Measurements from ENCODE around the gene NEBL.
"Not testable (repeated sequence)": the region's sequence is repeated elsewhere in the genome, so short reads cannot be mapped to it uniquely, and the experiment has no call there.

NEBL gene

DNA sequence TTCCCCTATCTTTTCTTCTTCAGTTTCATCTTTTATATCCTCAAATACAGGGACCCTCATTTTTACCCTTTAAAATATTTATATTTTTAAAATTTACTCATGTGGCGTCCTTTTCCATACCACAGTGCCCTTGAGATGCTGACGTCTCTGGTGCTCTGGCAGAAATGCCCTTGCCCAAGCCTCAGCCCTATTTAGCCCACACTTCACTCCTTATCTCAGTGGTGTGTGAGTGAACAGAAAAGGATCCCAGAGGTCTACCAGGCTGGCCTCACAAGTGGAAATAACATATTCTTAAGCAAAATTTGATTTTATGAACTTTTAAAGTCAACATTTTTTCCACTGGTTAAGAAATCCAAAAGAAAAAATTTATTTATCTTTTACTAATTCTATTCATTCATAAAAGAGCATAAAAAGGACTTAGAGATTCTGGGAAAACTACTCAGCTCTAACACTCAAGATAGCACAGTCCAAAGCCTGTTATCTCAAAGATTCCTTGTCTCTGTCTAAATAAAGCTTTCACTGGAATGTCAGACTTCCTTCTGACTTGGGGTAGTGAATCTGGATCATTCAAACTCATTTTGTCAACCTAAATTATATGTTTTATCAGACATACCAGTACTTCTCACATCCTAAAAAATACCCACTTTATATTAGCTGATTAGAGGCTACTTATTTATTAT lies at the start of gene NEBL:
NEBL (minus strand) TSS at position 166 of the 680 bp plus-strand sequence; CDS start at position 60, 106 bp downstream.
- no peak for DNase-seq

GRCh38 chr10:20945546-20946332 lies 48.6 kb upstream of the NEBL start:
- DNase-seq, result no peak

- DNase-seq, result no peak
Measured at GRCh38 chr10:20944789-20945502, 47.8 kb upstream of the NEBL start.

DNA sequence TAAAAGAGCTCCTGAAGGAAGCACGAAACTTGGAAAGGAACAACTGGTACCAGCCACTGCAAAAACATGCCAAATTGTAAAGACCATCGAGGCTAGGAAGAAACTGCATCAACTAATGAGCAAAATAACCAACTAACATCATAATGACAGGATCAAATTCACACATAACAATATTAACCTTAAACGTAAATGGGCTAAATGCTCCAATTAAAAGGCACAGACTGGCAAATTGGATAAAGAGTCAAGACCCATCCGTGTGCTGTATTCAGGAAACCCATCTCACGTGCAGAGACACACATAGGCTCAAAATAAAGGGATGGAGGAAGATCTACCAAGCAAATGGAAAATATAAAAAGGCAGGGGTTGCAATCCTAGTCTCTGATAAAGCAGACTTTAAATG lies 42.3 kb upstream of the NEBL start:
- not testable (repeated sequence) for DNase-seq

DNA sequence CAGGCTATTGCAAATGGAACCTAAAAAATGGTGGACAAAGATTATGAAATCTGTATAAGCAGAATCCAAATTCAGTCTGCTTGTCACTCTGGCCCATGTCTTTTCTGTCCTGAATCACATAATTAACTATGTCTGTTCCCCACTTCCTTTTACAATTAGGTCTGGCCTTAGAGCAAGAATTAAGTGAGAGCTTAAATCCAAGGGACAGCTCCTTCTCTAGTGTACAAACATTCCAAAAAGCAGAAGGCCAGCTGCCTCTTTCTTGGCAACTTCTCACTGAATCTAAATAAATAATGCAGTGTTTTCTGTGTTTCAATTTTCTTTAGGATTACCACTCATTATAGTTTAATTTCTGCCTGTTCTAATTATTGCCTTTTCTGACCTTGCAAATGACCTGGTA lies 39.3 kb upstream of the NEBL start:
- no peak for DNase-seq

DNA sequence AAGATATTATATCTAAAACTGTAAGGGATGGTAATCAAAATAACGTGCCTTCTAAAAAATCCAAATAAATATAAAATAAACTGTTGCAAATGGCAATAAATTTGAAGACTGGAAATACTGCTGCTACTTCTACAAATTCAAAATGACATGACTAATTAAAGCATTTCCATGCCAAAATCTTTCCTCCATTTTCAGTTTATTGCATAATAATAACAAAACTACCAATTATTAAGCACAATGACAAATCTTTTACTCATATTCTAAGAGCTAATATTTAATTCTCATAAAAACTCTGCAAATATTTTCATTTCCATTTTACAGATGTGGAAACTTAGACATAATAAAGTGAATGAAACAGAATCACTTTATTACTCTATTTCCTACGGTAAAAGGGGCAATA lies 38.8 kb upstream of the NEBL start:
- DNase-seq, result no peak

DNA sequence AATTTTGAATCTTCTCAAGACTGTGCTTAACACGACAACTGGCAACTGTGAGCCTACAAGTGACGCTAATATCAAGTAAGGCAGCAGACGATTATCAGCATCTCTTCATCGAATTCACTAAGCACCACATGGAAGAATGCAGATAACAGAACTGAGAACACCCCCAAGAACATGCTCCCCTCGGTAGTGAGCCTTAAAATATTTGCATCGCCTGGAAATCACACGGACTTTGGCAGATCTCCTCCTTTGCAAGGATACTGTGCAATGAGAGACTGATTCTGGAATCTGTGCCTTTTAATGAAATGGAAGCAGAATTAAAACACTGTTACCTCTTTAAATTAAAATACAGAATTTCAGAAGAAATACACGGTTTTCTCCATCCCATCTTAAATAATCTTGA lies 38.2 kb upstream of the NEBL start:
- no peak for DNase-seq

- DNase-seq, result no peak
Measured at GRCh38 chr10:20933705-20934104, 36.6 kb upstream of the NEBL start.

- DNase-seq, result no peak
Measured at GRCh38 chr10:20932606-20933126, 35.6 kb upstream of the NEBL start.

DNA sequence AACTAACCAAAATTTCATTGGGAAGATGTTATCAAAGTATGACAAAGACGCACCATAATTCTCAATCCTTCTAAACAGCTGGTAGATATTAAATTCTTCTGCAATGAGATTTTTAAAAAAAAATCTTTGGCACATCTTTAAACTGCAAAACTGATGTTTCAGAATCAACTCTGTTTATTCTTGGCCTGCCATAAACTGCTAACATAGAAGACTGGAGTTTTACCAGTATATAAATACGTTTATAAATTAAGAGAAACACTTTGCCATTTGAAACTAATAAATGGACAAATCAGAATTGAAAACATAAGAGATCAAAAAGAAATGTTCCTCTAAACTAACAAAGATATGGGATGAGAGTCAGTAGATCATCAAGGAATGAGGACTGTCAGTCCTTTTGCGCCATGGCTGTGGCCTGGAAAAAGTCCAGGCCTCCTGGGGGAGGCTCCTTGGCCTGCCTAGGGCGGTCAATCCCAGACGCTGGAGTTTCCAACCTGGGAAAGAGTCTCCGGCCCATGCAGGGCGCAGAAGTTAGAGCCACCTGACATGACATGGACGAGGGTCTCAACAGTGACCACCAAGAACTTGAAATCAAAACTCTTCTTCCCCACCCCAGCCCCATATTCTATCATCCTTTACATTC lies 34.2 kb upstream of the NEBL start:
- DNase-seq, result no peak

- no peak for DNase-seq
Measured at GRCh38 chr10:20927456-20927855, 30.3 kb upstream of the NEBL start.

DNA sequence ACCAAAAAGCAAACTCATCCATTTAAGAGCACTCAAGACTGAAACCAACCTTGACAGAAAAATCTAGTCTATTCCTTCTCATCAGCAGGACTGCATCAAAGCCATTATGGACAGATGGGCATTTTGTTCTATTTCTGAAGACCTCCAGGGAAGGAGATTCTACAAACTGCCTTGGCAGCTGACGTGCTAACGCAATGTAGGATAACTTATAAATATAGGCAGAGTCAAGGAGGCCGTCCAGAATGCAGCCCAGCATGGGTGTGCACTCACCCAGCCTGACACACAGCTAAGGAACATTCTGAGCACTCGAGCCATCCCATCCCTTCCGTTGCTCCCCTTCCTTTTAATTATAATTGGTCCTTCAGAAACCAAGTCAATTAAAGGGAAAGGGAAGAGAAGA lies 25.3 kb upstream of the NEBL start:
- DNase-seq, result no peak

GRCh38 chr10:20922033-20922432 lies 24.9 kb upstream of the NEBL start:
- no peak for DNase-seq

DNA sequence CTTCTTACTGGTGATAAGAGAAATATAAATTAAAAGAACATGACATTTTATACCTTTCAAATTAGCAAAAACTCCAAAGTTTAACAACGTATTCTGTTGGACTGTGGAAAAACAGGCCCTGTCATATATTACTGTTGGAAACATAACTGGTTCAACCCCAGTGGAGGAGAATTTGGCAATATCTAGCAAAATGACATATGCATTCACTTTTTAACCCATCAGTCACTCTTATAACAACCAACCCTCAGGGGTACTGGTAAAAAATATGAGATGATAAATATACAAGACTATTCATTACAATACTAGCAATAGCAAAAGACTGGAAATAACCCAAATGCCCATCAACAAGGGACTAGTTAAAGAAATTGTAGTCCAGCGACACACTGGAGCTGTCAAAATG lies 22.9 kb upstream of the NEBL start:
- DNase-seq, result no peak

DNA sequence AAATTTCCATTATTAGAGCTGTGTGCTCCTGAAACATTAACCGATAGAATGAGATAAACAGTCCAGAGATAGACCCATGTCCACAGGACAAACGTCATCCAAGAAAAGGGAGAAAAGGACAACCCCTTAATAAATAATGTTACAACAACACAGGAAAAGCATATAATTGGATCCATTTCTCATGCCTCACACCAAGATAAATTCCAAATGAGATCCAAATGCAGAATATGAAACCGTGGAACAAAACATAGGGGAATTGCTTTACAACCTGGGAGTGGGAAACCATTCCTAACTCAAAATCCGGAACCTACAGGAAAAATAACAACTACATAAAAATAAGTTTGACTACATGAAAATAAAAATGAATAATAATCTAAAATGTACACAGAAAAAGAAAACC lies 22.4 kb upstream of the NEBL start:
- DNase-seq, result no peak

DNA sequence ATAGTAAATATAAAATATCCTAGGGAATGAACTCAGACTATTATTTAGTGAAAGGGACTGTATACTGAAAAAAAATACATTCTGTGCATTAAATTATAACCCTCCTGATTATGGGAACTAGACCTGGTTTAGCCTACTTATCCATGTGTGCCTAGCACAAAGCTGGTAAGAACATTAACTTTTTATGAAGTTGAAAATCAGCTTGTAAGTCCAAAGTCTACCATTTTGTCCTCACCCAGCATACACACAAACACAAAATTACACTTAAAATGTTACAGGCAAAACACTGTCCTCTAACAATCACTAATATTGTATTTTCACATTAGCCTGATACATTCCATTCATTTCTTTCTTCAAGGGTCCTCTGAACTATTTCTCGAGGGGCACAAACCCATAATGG lies 19.9 kb upstream of the NEBL start:
- DNase-seq, result no peak

GRCh38 chr10:20912969-20913368 lies 15.9 kb upstream of the NEBL start:
- DNase-seq, result no peak

GRCh38 chr10:20911626-20912025 lies 14.5 kb upstream of the NEBL start:
- no peak for DNase-seq

DNA sequence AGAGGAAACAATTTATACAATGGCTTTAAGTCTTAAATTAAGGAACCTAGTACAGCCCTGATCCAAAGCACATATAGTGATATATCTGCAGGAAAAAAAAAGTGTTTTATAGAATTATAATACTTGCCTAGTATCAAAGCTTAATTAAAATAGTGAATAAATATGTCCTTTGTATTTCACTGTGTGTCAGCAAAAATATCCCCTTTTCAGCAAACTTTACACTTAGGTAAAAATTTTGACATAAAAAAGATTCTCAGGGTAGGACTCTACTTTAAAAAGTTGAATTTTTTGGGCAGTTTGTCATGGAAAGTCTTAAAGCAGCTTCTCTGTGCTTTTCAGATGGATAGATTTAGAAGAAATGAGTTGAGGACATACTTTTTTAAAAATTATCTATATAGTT lies 12.7 kb upstream of the NEBL start:
- no peak for DNase-seq

GRCh38 chr10:20908391-20908790 lies 11.3 kb upstream of the NEBL start:
- no peak for DNase-seq

GRCh38 chr10:20903635-20904390 lies 6.7 kb upstream of the NEBL start:
- DNase-seq, result no peak

GRCh38 chr10:20901110-20901509 lies 4.0 kb upstream of the NEBL start:
- DNase-seq, result no peak
